Right lobe of liver (tissue), 4 donors: ENCODE measurements around the gene ARMC9.

Experiments
- CTCF ChIP-seq, 4 donors: fragments of 200-600 bp in 3 of 4; fragments of 450-650 bp in 1 of 4; IDR thresholded peaks; one replicate each; pipeline versions ENCODE4 v1.5.1 to v1.8.0; 2016 to 2022; ENCODE audit warnings: antibody characterized with exemption in 4 of 4, mild to moderate bottlenecking in 2 of 4
- POLR2A ChIP-seq: fragments of 450-650 bp; IDR thresholded peaks from one replicate; pipeline ENCODE4 v1.6.1; 2017; ENCODE audit warnings: antibody characterized with exemption, mild to moderate bottlenecking
- donor health status: DM: no; HTN: no; CAD: no.
- donor health status: DM: no; HTN: no; CAD: no.
- donor health status: DM: no; HTN: yes; CAD: no.

DNA sequence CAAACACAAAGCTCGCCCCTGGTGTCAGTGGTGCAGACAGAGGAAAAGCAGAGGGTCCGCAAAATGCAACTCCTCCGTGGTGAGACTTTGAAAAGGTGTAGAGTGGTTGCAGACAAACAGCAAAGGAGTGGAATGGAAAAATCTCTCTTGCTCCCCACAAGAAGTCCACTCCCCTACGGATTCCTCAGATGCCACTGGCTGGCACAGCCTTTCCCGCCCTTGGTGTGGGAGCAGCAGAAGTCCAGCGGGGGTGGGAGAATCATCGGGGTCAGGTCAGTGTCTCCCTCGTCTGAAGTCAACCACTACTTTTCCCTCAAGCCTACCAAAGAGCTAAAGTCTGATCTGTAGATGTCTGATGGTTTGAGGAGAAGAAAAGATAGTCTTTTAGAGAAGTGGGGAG lies 174.8 kb downstream of the ARMC9 start:
- no peak for TF ChIP-seq CTCF (IDR thresholded peaks at IDR 0.05)
- TF ChIP-seq POLR2A = no peak
